Measurements from ENCODE around the gene ROPN1B. TPM values are rescaled to one million over a fixed set of nuclear protein-coding genes. Genes with fewer than 3 reads are reported as not detected.

Gene ROPN1B
- total RNA-seq, 1 experiment from 2014 or later = not detected

DNA sequence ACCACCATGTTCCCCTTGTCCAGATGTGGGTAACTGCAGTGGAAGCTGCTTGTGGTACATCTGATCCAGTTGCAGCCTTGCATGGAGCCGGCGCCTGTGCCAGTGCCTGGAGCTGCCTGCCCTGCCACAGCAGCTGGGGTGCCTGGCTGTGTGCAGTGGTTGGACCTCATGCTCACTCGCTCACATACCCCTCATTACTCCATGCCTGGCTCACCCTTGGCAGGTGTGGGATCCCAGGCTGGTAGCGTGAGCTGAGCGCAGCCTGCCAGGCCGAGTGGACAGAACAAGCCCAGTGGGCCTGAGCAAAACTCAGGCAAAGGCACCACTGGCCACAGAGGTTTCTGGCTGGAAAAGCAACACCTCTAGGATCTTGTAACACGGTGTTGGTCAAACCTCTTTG is 35.7 kb downstream of the ROPN1B start:
- Histone ChIP-seq H3K27ac (no peak overlapping the region), H3K27me3 (replicated peaks) (no peaks in the 10 kb centered on the region), H3K4me3 (no peak overlapping the region), H3K9me3 (replicated peaks) (no peaks in the 10 kb centered on the region), H3K36me3 (no peaks in the 10 kb centered on the region), H3K4me1 (replicated peaks) (no peaks in the 10 kb centered on the region; the same call in 1 of the 2 replicates)
- no peak for DNase-seq (ENCODE audit: low read depth in 1 of 2, low spot score in 2 of 2)

DNA sequence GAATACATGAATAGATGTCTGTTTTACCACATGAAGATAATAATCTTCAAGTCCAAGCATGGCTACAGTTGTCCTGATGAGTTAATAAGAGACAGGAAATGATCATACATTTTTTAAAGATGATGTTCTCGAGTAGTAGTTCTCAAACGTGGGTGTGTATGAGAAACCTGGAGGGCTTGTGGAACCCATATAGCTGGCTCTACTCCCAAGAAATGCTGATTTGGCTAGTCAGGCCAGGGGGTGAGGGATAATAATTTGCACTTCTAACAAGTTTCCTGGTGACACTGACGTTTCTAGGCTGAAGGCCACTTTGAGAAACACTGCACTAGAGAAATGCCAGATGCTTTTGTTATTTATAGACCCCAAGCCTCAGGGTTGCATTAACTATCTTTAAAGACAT is 37.0 kb downstream of the ROPN1B start:
- no peaks in the 10 kb centered on the region for H3K27me3 ChIP-seq (replicated peaks)
- no peak for DNase-seq (ENCODE audit: low read depth in 1 of 2, low spot score in 2 of 2)
- H3K9me3 ChIP-seq (replicated peaks) = no peaks in the 10 kb centered on the region
- H3K27ac ChIP-seq = no peak overlapping the region
- no peaks in the 10 kb centered on the region; the same call in 1 of the 2 replicates for H3K4me1 ChIP-seq (replicated peaks)
- H3K4me3 ChIP-seq = no peak overlapping the region
- H3K36me3 ChIP-seq = no peaks in the 10 kb centered on the region

DNA sequence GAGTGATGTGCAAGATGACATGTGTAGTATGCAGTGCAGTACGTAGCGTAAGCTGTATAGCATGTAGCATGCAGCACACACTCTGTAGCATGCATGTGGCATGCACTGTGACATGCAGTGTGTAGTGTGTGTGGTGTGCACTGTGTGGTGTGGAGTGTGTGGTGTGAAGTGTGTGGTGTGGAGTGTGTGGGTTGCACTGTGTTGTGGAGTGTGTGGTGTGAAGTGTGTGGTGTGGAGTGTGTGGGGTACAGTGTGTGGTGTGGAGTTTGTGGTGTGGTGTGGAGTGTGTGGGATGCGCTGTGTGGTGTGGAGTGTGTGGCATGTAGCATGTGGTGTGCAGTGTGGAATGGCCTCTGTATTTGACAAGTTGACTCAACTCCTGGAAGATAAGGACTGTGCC is 39.2 kb downstream of the ROPN1B start:
- Histone ChIP-seq H3K4me1 (replicated peaks) (no peaks in the 10 kb centered on the region; the same call in 1 of the 2 replicates), H3K9me3 (replicated peaks) (no peaks in the 10 kb centered on the region), H3K27me3 (replicated peaks) (no peaks in the 10 kb centered on the region), H3K36me3 (no peaks in the 10 kb centered on the region; the same call in 1 of the 2 replicates), H3K27ac (no peak overlapping the region), H3K4me3 (no peak overlapping the region)
- DNase-seq (ENCODE audit: low read depth in 1 of 2, low spot score in 2 of 2) = no peak

DNA sequence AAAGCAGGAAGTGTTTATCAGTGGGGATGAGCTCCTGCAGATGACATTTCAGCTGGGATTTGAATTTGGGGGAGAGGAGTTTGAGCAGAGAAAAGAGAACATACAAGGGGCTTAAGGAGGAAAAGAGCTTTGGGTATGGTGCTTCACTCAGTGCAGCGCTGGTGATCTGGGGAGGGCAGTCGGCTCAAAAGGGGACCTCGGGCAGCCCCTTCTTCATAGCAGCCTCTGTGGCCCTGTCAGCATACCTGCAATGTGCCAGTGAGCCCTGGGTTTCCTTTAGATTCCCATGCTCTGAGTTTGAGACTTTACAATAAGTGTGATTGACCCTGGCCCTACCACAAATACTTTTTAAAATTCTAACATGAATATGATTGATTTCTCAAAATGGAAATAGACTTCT is 40.2 kb downstream of the ROPN1B start:
- DNase-seq (ENCODE audit: low read depth in 1 of 2, low spot score in 2 of 2) = no peak
- H3K27ac ChIP-seq = no peak overlapping the region
- H3K4me1 ChIP-seq (replicated peaks) = peaks cover 7% of the 10 kb centered on the region
- no peaks in the 10 kb centered on the region for H3K27me3 ChIP-seq (replicated peaks)
- H3K4me3 ChIP-seq = no peak overlapping the region
- H3K9me3 ChIP-seq (replicated peaks) = no peaks in the 10 kb centered on the region
- no peaks in the 10 kb centered on the region; the same call in 1 of the 2 replicates for H3K36me3 ChIP-seq

DNA sequence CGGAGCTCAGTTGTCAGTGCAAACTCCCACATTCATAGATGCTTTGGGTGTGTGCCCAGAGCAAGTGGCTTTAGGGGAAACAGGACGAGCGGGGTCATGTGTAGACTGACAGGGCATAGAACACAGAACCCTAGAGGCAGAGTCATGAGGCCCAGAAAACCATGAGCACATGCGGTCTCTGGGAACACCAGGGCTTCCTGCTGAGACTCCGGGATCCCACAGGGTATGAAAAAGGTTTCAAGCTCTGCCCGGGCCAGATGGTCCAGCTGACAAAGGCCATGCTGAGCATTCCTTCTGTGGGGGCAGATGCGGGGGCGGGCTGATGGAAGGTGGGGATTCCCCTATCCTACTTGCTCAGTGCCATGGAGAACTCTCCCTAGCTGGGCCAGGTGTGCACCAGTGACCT is 44.8 kb downstream of the ROPN1B start:
- Histone ChIP-seq H3K27me3 (replicated peaks) (no peaks in the 10 kb centered on the region), H3K36me3 (no peaks in the 10 kb centered on the region; the same call in 1 of the 2 replicates), H3K4me1 (replicated peaks) (peaks cover 13% of the 10 kb centered on the region), H3K27ac (no peak overlapping the region), H3K9me3 (replicated peaks) (no peaks in the 10 kb centered on the region), H3K4me3 (no peak overlapping the region)
- DNase-seq (ENCODE audit: low read depth in 1 of 2, low spot score in 2 of 2) = no peak

DNA sequence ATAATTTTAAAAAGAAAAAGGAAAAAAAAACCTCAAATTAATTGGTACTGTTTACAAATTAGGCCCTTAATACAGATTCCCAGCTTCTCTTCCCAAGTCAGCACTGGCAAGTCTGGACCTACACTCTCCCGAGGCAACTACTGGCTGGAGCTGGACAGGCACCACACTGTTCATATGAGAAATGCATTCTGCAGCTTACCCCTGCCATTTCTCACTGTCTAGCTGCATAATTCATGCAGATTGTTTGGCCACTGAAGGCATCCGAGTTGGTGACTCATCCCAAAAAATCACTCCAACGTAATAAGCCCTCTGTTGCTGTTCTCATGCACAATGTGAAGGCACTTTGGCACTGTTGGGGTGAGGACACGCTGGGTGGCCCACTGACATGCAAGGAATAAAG is 45.3 kb downstream of the ROPN1B start:
- H3K4me1 ChIP-seq (replicated peaks) = peaks cover 13% of the 10 kb centered on the region
- DNase-seq (ENCODE audit: low read depth in 1 of 2, low spot score in 2 of 2) = peak in 1 of 2 experiments; percentile 37
- H3K4me3 ChIP-seq = no peak overlapping the region
- no peak overlapping the region for H3K27ac ChIP-seq
- H3K27me3 ChIP-seq (replicated peaks) = no peaks in the 10 kb centered on the region
- no peaks in the 10 kb centered on the region for H3K9me3 ChIP-seq (replicated peaks)
- H3K36me3 ChIP-seq = no peaks in the 10 kb centered on the region; the same call in 1 of the 2 replicates

DNA sequence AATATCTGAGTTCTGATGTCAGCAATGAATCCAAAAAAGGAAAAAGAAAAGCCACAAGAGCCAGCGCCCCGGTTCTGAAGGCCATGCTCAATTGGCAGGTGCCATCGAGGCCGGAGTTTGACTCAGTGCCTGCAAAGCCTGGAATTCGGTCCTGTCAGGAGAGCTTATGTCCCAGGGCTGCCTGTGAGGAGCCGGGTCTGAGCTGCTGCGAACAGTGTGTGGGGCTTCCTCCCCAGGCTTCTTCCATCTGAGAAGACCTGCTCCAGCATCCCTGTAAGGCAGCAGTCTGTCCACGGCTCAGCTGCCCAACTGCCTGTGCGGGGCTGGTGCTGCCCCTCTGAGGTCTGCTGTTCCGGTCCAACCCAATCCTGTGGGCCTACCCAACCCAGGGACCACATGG is 46.1 kb downstream of the ROPN1B start:
- Histone ChIP-seq H3K27ac (no peak overlapping the region), H3K9me3 (replicated peaks) (no peaks in the 10 kb centered on the region), H3K27me3 (replicated peaks) (no peaks in the 10 kb centered on the region), H3K4me1 (replicated peaks) (peaks cover 13% of the 10 kb centered on the region), H3K4me3 (no peak overlapping the region), H3K36me3 (no peaks in the 10 kb centered on the region; the same call in 1 of the 2 replicates)
- no peak for DNase-seq (ENCODE audit: low read depth in 1 of 2, low spot score in 2 of 2)

DNA sequence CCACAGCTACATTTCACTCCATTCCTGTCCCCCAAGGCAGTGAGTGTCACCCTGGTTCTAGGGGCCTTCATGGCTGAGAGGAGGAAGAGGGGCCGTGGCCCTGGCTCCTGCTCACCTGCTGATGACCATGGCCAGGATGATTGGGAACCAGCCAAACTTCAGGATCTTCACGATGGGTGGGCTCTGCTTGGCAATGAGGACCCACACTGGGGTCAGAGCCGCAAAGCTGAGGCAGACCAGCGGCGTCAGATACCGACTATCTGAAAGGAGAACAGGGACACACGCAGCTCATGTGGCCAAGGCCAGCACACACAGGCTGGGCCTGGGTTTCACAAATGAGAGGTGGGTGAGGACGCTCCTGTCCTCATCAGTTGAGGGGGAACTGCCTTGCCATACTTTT is 47.6 kb downstream of the ROPN1B start:
- Histone ChIP-seq H3K4me3 (no peak overlapping the region), H3K36me3 (no peaks in the 10 kb centered on the region; the same call in 1 of the 2 replicates), H3K27me3 (replicated peaks) (no peaks in the 10 kb centered on the region), H3K4me1 (replicated peaks) (peaks cover 13% of the 10 kb centered on the region), H3K9me3 (replicated peaks) (no peaks in the 10 kb centered on the region), H3K27ac (no peak overlapping the region)
- DNase-seq (ENCODE audit: low read depth in 1 of 2, low spot score in 2 of 2) = no peak

DNA sequence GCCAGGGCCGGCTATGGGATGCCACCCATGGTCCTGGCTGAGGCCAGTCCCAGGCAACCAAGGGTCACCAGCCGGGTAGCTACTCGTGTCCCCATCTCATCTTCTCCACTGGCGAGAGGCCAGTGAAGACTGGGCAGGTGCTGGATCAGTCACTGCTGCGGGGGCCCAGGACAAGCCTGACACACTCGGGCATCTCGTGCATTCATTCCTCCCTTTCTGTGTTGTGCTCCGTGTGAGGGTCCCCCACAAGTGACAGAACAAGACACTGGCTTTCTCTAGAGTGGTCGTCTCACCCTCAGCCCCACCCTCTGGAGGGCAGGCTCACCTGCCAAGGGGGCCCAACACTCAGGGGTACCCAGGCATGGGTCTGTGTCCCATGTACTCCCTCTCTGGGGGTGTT is 48.4 kb downstream of the ROPN1B start:
- Histone ChIP-seq H3K4me1 (replicated peaks) (peaks cover 13% of the 10 kb centered on the region), H3K4me3 (no peak overlapping the region), H3K9me3 (replicated peaks) (no peaks in the 10 kb centered on the region), H3K27ac (no peak overlapping the region), H3K36me3 (no peaks in the 10 kb centered on the region; the same call in 1 of the 2 replicates), H3K27me3 (replicated peaks) (no peaks in the 10 kb centered on the region)
- DNase-seq (ENCODE audit: low read depth in 1 of 2, low spot score in 2 of 2) = no peak

DNA sequence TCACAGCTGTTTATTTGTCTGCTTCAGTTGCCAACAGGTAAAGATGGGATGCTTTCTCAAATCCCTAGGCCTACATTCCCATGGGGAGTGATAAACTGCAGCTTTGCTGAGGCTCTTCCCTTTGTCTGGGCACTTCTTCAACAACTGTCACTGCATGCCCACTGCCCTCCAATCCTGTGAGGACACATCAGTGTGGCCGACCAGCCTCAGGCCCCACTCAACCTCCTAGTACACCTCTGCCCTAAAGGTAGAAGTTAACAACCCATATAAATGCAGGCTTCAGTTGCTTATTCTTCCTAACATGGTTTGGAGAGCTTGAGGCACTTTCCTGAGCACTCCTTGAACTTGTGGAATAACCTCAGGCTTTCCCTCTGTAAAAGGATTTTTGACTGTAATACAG is 49.6 kb downstream of the ROPN1B start:
- H3K4me1 ChIP-seq (replicated peaks) = peaks cover 12% of the 10 kb centered on the region
- H3K27ac ChIP-seq = no peak overlapping the region
- no peaks in the 10 kb centered on the region for H3K27me3 ChIP-seq (replicated peaks)
- no peaks in the 10 kb centered on the region for H3K9me3 ChIP-seq (replicated peaks)
- H3K36me3 ChIP-seq = no peaks in the 10 kb centered on the region
- no peak for DNase-seq (ENCODE audit: low read depth in 1 of 2, low spot score in 2 of 2)
- no peak overlapping the region for H3K4me3 ChIP-seq

DNA sequence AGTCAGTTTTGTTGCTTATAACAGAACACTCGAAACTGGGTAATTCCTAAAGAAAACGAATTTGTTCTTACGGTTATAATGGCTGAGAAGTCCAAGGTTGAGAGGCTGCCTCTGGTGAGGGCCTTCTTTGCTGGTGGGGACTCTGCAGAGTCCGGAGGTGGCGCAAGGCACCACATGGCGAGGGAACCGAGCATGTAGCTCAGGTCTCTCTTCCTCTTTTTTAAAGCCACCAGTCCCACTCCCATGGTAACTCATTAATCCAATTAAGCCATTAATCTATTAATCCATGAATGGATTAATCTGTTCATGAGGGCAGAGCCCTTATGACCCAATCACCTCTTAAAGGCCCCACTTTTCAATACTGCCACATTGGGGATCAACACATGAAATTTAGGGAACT is 50.0 kb downstream of the ROPN1B start:
- Histone ChIP-seq H3K4me1 (replicated peaks) (peaks cover 7% of the 10 kb centered on the region), H3K27me3 (replicated peaks) (no peaks in the 10 kb centered on the region), H3K4me3 (no peak overlapping the region), H3K9me3 (replicated peaks) (no peaks in the 10 kb centered on the region), H3K27ac (no peak overlapping the region), H3K36me3 (no peaks in the 10 kb centered on the region)
- no peak for DNase-seq (ENCODE audit: low read depth in 1 of 2, low spot score in 2 of 2)

DNA sequence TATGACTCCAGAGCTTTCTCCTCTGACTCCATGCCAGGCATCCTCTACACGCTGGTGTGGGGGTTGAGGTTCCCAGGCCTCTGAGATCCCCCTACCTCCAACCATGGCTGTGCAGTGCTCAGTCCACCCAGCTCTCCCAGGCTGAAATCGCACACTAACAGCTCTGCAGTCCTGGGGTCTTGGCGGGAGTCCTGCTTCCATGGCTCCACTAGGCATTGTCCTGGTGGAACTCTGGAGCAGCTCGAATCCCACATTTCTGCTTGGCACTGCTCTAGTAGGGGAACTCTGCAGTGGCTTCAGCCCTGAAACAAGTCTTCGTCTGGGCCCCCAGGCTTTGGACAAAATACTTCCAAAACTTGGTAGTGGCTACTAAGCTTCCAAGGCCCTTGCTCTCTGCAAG is 50.7 kb downstream of the ROPN1B start:
- peak in 1 of 2 experiments; percentile 25 for DNase-seq (ENCODE audit: low read depth in 1 of 2, low spot score in 2 of 2)
- H3K36me3 ChIP-seq = no peaks in the 10 kb centered on the region
- H3K27ac ChIP-seq = no peak overlapping the region
- H3K27me3 ChIP-seq (replicated peaks) = no peaks in the 10 kb centered on the region
- H3K9me3 ChIP-seq (replicated peaks) = no peaks in the 10 kb centered on the region
- H3K4me3 ChIP-seq = no peak overlapping the region
- peaks cover under 1% of the 10 kb centered on the region; the same call in 1 of the 2 replicates for H3K4me1 ChIP-seq (replicated peaks)

DNA sequence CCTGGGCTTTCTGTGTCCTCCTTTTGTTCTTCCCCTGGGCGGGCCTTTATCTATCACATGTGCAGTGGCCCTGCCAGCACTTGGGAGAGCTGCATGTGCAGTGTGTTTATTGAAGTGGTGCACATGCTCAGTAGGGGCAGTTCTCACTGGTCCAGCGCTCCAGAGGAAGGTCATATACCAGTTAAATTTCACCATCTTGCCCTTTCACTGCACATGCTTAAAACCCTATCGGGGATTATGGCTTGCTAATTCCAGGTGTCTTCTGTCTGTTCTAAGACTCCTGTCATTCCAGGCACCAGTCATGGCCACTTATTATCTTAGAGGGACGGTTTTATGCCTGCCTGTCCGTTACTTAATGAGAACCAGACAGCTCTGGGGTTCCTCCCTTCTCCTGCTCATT is 52.2 kb downstream of the ROPN1B start:
- no peaks in the 10 kb centered on the region for H3K36me3 ChIP-seq
- no peaks in the 10 kb centered on the region for H3K9me3 ChIP-seq (replicated peaks)
- no peak overlapping the region for H3K4me3 ChIP-seq
- H3K27ac ChIP-seq = no peak overlapping the region
- DNase-seq (ENCODE audit: low read depth in 1 of 2, low spot score in 2 of 2) = peak in 1 of 2 experiments; percentile 9
- H3K27me3 ChIP-seq (replicated peaks) = no peaks in the 10 kb centered on the region
- H3K4me1 ChIP-seq (replicated peaks) = no peaks in the 10 kb centered on the region

DNA sequence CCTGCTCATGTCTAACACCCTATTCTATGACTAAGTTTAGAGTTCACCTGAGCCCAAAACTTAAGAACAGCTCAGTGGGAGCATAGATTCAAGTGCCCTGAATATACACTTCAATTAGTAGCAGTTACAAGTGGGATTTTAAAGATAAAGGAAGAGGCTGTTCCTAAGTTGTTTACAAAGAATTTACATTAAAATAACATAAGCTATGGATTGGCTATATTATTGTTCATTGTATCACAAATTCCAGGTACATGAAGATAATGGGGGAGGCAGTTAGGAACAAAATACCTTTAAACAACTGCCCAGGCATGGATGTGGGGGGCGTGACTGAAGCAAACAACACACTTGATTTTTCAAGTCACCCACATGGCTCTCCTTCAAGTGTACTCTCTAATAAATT is 52.7 kb downstream of the ROPN1B start:
- H3K27me3 ChIP-seq (replicated peaks) = no peaks in the 10 kb centered on the region
- no peaks in the 10 kb centered on the region for H3K9me3 ChIP-seq (replicated peaks)
- H3K4me3 ChIP-seq = no peak overlapping the region
- no peak for DNase-seq (ENCODE audit: low read depth in 1 of 2, low spot score in 2 of 2)
- H3K36me3 ChIP-seq = no peaks in the 10 kb centered on the region
- H3K4me1 ChIP-seq (replicated peaks) = no peaks in the 10 kb centered on the region
- no peak overlapping the region for H3K27ac ChIP-seq

DNA sequence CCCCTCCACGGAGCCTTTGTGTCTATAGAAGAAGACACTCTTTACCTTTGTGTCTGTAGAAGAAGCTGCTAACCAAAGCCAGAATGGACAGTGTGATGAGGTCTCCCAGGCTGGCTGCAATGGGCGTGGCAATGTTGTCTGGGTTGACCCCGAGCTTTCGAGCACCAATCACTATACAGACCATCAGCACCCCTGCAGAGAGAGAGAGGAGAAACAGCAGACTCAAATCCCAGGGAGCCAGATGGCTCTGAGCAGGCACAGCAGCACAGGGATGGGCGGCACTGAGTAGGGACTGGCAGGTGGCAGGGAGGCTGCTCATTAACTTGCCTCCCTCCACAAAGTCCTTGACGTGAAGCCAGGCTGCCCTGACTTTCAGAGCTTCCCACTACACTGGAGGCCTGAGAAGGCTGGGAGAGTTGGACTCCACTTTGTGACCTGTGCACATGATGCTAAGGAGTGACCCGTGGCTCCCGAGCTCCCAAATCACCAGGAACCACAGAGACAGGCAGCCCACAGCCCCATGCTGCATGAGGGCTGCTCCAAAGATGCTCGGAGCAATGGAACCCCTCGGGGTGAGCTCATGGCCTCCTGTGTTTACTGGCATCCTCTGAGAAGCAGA is 53.9 kb downstream of the ROPN1B start:
- Histone ChIP-seq H3K4me3 (no peak overlapping the region), H3K27me3 (replicated peaks) (no peaks in the 10 kb centered on the region), H3K36me3 (no peaks in the 10 kb centered on the region), H3K9me3 (replicated peaks) (peaks cover 1% of the 10 kb centered on the region; the same call in 1 of the 2 replicates), H3K27ac (no peak overlapping the region), H3K4me1 (replicated peaks) (no peaks in the 10 kb centered on the region)
- peak in 1 of 2 experiments; percentile 5 for DNase-seq (ENCODE audit: low read depth in 1 of 2, low spot score in 2 of 2)
